SU-DHL-6 (cell line): Measurements from ENCODE around the gene KRT222.

Experiments used
- CTCF ChIP-seq: fragments of 200-600 bp; sonication (generic); IDR thresholded peaks from one replicate; pipeline ENCODE4 v1.5.1; 2017; ENCODE audit warnings: antibody characterized with exemption, mild to moderate bottlenecking, low read length, moderate library complexity; ENCODE audit not compliant: insufficient read depth, poor library complexity, severe bottlenecking
- EZH2phosphoT487 ChIP-seq: fragments of 200-600 bp; sonication (generic), shearing (Covaris generic); conservative IDR thresholded peaks from 2 replicates; pipeline ENCODE4 v1.6.1; 2018; ENCODE audit warnings: mild to moderate bottlenecking, antibody characterized with exemption, low read length, moderate library complexity, mixed read lengths

- TF ChIP-seq CTCF (no peak), EZH2phosphoT487 (no peak)
These were observed 42.5 kb downstream of the KRT222 start for GRCh38 chr17:40622509-40622928.
